Islet precursor cell (in vitro differentiated cells): ENCODE results near the gene COL4A2.
A peak's percentile ranks its signal among the peaks of the same experiment; 100 is the strongest.

ENCODE experiments used
- DNase-seq: peaks from one replicate; pipeline ENCODE4 v3.0.0-alpha.2; 2018

COL4A2 gene

GRCh38 chr13:110503979-110504499 is 197.0 kb downstream of the COL4A2 start:
- DNase-seq = no peak

- DNase-seq = no peak
These were observed 198.5 kb downstream of the COL4A2 start for GRCh38 chr13:110505594-110505993.

DNA sequence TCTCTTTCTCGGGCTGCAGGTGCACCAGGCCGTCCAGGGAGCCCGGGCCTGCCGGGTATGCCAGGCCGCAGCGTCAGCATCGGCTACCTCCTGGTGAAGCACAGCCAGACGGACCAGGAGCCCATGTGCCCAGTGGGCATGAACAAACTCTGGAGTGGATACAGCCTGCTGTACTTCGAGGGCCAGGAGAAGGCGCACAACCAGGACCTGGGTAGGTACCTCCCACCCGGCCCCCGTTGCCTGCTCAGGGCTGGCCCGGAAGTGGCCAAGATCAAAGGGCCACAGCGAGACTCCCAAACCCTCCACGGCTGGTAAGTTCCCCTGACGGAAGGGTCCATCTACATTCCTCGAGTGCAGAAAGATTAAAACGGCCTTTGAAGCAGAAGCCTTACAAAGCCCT is 199.3 kb downstream of the COL4A2 start:
- DNase-seq = no peak

DNA sequence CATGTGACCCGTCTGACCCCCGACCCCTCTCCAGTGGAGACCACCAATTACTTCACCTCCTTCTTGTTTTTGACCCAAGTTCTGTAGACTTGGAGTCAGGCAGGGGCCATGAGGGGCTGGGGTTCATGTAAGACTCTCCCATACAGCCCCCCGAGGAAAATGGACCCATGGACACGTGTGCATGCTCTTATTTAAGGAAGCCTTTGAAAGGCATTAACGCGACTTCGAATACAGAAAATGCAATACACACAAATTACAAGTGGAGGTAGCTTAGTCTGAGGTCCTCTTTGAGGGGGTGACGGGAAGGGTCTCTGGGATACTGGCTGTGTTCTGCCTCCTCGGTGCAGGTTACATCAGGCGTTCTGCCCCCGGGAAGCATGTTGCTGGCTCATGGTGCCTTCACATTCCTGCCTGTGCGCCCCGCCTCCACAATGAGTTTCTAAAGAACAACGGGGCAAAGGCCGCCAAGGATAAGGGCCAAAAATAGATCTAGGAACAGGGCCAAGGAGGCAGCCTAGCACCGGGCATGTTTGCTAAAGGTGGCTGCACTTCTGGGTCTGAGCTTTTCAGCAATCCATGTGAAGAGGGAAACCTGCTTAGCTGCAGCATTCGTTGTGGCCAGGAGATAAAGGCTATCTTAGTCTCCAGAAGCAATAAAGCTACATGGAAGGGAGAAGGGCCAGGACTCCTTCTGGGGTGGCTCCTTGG is 199.9 kb downstream of the COL4A2 start:
- no peak for DNase-seq

GRCh38 chr13:110507678-110508381 is 200.7 kb downstream of the COL4A2 start:
- no peak for DNase-seq

DNA sequence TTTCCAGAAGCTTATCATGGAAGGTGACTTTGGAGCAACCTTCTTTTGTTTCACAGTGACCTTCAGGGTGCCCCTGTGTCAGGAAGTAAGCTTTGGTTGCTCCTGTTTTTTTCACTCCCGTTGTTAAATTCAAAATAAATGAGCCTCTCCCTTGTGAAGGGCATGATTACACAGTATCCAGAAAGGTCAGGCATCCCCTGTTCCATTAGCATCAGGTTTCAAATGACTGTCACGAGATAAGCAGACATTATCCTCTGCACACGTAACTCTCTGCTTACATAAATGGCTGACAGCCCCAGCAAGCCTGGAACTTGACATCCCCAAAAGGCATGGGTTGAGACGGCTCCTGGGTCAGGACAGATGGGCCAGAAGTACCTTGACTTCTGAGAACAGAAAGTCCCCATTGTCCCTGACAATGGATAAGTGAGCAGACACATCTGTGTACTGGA is 202.4 kb downstream of the COL4A2 start:
- no peak for DNase-seq

DNA sequence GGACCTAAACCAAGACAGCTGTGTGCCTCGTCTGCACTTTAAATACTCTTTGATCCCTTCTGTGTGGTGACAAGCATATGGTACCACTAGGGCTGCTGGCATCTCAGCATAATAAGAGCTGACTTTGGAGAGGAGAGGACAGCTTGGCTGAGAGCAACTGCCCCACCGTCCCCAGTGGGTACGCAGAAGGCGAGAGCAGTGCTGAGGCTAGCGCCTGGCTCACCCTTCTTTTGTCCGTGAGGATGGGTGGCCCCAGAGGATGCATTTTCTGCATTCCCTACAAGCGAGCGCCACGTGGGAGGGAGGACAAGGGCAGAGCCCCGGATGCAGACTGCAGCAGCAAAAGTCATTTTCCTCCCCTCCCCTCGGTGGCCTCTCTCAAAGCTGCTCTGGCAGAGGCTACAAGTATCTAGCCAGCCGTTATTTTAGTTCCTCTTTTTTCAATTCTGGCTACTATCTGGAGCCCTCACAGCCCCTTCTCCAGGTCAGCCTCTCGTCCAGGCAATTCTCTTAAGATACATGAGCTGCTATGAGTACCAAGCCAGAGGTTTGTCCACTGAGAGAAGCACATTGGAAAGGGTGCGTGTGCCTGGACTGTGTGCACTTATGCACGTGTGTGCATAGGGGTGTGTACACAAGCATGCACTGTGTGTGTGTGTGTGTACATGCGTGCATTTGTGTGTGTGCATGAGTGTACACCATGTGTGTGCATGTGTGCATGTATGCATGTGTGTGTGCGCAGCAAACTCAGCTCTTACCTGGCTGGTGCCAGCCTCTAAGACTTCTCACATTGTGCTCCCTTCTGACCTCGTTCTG is 203.1 kb downstream of the COL4A2 start:
- DNase-seq = peak; percentile 73

GRCh38 chr13:110511509-110512181 is 204.6 kb downstream of the COL4A2 start:
- DNase-seq = no peak

- no peak for DNase-seq
These were observed 205.2 kb downstream of the COL4A2 start for GRCh38 chr13:110512198-110512740.

- DNase-seq = no peak
These were observed 209.4 kb downstream of the COL4A2 start for GRCh38 chr13:110516500-110516899.

- DNase-seq = no peak
These were observed 210.6 kb downstream of the COL4A2 start for GRCh38 chr13:110517505-110518225.

DNA sequence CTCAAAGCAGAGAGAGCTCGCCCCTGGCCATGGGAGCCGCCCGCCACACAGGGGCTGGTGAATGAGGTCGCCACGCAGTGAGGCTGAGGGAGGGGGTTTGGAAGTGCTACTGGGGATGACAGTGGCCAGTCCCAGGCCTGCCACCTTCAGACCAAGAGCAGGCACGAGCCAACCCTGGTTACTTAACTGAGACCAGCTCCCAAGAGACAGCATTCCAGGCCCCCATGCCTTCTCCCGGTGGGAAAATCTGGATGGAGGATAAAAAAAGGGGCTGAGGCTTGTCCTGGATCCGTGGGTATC is 211.1 kb downstream of the COL4A2 start:
- no peak for DNase-seq

GRCh38 chr13:110518571-110518970 is 211.5 kb downstream of the COL4A2 start:
- no peak for DNase-seq

GRCh38 chr13:110519046-110519445 is 212.0 kb downstream of the COL4A2 start:
- no peak for DNase-seq

- no peak for DNase-seq
These were observed 212.4 kb downstream of the COL4A2 start for GRCh38 chr13:110519506-110519905.

- no peak for DNase-seq
These were observed 213.6 kb downstream of the COL4A2 start for GRCh38 chr13:110520431-110521295.

DNA sequence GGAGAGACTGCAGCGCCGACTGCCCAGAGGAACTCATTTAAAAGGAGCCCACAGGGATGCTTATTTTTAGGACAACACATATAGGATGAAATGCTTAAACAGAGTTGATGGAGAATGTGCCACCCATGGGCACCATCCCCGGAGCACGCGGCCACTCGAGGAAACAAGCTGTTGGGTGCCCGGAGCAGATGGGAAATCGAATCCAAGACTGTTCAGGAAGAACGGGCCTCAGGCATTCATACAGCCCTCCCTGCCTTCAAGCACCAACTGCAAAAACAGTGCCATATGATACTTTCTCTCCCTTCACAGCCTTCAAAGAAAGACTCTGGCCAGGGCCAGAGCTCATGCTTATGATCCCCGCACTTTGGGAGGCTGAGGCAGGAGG is 214.2 kb downstream of the COL4A2 start:
- no peak for DNase-seq

- no peak for DNase-seq
These were observed 214.9 kb downstream of the COL4A2 start for GRCh38 chr13:110521946-110522345.

DNA sequence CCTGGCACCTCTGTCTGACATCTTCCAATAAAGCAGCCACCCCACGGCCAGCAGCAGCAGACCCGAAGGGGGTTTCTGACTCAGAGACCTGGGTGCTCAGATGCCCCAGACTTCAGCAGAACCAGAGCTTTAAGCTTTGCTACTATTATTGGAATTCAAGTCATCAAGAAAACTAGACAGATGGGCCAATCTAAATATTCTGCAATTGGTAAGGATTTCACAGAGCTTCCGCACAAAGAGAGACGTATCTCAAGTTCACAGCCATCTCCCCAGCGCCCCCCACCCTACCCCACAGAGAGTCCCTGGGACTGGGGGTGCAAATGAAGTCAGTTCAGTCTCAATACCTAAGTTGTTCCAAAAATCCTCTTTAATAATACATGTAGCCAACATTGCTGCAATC is 215.6 kb downstream of the COL4A2 start:
- no peak for DNase-seq

GRCh38 chr13:110523180-110523579 is 216.1 kb downstream of the COL4A2 start:
- no peak for DNase-seq
